OCI-LY7 (cell line): ENCODE measurements around the gene PALD1.

Experiments used
- EZH2phosphoT487 ChIP-seq: fragments of 200-600 bp; sonication (generic); IDR thresholded peaks from 2 replicates; pipeline ENCODE4 v1.6.1; 2018; ENCODE audit warnings: low read depth, borderline replicate concordance, mild to moderate bottlenecking, mixed run types, antibody characterized with exemption, low read length, moderate library complexity, mixed read lengths
- TF ChIP-seq, protein P1 (sequence below): fragments of 200-600 bp; sonication (generic); conservative IDR thresholded peaks from 2 replicates; pipeline ENCODE4 v1.5.1; 2014; ENCODE audit warnings: mild to moderate bottlenecking, antibody characterized with exemption, low read length, moderate library complexity, mixed read lengths

DNA sequence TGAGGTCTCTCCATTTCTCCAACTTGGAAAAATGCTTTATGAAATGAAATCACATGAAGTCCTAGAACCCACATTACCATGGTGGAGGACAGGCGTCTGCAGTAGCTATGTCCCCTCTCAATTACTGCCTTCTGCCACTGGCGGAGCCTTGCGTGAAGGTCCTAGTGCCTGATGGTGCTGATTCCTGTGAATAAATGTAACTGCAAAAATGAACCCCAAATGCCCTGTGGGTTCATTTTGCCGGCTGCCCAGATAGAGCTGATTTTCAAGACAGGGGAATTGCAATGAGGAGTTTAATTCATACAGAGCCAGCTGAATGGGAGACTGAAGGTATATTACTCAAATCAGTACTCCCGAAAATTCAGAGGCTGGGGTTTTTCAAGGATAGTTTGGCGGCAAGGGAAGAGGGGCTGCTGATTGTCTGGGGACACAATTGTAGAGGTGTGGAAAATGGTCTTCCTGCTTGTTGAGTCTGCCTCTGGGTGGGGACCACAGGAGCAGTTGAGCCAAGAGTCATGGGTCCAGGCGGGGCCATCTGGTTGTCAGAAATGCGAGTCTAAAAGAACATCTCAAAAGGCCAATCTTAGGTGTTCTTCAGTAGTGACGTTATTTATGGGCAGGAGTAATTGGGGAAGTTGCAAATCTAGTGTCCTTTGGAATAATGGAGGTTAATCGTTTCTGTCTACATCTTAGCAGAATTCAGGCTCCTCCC lies 110.4 kb downstream of the PALD1 start:
- TF ChIP-seq, protein P1, sequence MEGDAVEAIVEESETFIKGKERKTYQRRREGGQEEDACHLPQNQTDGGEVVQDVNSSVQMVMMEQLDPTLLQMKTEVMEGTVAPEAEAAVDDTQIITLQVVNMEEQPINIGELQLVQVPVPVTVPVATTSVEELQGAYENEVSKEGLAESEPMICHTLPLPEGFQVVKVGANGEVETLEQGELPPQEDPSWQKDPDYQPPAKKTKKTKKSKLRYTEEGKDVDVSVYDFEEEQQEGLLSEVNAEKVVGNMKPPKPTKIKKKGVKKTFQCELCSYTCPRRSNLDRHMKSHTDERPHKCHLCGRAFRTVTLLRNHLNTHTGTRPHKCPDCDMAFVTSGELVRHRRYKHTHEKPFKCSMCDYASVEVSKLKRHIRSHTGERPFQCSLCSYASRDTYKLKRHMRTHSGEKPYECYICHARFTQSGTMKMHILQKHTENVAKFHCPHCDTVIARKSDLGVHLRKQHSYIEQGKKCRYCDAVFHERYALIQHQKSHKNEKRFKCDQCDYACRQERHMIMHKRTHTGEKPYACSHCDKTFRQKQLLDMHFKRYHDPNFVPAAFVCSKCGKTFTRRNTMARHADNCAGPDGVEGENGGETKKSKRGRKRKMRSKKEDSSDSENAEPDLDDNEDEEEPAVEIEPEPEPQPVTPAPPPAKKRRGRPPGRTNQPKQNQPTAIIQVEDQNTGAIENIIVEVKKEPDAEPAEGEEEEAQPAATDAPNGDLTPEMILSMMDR, result no peak
- no peak for TF ChIP-seq EZH2phosphoT487
